Cortex of kidney (tissue), 1 donor: ENCODE results near the gene ITGB7.

Experiments
- DNase-seq: peaks from one replicate; lab custom pipeline; 2025; lab: John Stamatoyannopoulos, UW

Gene ITGB7

DNA sequence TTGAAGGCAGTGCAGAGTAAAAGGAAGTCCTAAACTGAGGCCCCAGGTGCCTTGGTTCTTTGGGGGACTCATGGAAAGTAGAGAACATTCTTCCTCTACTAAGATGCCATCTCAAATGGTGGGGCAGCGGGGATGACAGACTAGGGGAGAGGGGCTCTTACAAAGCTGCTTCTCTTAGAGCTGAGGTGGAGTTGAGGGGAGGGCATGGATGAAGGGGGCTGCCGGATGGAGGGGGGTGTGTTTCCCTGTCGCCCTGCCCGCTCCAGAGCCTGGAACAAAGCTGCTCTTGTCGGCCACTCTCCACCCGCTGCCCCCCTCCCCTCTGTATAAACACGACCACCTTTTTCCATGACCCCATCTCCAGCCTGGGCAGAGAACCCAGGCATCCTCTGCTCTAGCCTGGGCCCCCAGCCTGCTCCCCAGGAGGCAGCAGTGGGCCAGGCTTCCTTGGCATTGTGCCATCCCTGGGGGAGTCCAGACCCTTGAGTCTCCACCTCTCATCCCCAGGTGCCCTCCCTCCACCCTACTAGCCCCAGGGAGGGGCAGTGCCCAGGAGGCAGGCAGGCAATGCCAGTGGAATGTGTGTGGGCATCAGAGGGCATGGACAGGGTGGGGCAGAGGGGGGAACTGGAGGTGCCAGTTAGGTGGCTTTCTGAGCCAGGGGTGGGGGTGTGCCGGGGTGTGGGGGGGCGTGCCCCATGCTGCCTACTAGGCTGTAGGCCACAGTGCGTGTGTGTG is 23.2 kb upstream of the ITGB7 start:
- no peak for DNase-seq

DNA sequence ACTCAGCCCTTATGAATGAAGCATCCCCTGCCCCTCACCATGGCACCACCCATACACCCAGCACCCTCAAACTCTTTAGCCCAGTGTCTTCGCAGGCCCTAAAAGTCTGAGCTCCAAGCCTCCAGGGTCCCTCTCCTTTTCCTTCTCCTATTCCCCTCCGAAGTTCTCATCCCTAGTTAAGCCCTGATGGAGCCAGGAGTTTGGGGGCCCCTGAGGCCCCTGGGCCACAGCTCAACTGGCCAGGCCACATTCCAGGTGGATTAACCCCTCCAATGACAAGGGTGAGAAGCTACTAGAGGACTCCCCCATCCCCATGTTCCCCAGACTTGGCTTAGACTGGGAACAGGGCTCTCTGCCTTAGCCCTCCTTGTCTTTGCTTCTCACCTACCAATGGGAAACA is 22.4 kb upstream of the ITGB7 start:
- no peak for DNase-seq

DNA sequence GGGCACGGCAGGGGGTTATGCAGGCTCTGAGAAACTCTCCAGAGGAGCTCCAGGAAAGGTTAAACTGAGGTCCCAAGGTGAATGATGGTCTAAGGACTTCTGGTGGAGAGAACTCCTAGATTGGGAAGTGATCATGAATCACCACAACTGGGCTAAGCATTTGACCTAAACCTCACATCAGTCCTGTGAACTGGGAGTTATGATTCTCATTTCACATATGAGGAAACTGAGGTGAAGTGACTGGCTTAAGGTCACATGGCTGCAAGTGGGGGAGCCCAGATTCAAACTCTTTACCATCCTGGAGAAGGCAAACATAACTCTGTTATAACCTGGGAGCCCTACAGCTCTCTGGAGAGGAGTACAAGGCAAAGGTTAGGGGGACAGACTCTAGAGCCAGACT is 20.8 kb upstream of the ITGB7 start:
- no peak for DNase-seq

DNA sequence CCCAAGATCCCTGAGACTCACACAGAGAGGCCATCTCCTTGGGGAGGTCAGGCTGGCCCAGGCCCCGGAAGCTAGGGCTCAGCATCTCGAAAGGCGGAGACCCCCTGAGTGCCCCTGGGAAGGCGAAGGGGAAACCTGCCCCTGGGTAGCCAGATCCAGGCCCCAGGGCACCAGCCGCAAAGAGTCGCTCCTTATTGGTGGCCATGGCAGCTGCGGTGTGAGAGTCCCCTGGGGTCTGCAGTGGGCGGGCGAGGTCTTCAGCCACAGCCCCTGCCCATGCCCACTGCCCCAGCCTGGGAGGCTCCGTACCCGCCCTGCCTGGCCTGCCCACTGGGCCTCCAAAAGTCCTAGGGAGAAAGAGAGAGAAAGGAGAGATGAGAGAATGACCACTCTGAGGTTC is 20.3 kb upstream of the ITGB7 start:
- no peak for DNase-seq

DNA sequence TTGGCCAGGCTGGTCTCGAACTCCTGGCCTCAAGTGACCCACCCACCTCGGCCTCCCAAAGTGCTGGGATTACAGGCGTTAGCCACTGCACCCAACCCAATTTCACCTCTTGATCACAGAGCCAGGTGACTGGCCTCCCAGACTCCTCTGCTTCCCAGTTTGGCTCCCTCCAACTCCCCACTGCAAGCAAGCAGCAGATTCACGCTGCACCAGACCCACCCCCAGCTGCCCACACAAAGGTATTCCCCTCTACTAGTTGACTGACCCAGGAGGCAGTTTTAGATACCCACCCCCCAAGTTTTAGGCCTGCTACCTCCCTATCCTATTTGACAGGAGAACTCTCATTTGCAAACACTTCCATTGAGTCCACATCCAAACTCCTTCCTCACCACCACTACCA is 19.8 kb upstream of the ITGB7 start:
- DNase-seq: no peak

DNA sequence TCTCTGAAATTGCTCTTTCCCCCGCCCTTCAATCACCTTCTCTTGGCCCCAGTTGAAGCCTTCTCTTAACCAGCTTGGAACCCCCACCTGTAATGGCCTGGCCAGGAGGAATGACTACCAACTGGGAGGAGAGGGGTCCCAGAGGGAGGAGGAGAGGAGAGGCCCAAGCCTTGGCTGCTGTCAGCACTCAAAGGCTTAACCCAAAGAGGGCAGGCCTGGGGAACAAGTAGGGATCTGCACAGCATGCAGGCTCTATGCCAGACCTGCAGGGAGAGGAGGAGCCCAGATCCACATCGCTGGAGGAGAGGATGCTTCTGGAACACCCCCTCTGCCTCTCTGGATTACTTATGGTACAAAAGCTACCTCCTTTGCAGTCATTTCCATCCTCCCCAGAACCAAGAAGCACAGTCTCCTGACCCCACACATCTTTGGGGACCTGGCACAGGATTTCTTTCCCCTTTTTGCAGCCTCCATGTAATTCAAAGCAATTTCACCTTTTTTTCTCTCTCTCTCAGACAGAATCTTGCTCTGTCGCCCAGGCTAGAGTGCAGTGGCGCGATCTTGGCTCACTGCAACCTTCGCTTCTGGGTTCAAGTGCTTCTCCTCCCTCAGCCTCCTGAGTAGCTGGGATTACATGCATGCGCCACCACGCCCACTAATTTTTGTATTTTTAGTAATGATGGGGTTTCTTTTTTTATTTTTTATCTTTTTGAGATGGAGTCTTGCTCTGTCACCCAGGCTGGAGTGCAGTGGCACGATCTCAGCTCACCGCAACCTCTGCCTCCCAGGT is 18.8 kb upstream of the ITGB7 start:
- DNase-seq: no peak

DNA sequence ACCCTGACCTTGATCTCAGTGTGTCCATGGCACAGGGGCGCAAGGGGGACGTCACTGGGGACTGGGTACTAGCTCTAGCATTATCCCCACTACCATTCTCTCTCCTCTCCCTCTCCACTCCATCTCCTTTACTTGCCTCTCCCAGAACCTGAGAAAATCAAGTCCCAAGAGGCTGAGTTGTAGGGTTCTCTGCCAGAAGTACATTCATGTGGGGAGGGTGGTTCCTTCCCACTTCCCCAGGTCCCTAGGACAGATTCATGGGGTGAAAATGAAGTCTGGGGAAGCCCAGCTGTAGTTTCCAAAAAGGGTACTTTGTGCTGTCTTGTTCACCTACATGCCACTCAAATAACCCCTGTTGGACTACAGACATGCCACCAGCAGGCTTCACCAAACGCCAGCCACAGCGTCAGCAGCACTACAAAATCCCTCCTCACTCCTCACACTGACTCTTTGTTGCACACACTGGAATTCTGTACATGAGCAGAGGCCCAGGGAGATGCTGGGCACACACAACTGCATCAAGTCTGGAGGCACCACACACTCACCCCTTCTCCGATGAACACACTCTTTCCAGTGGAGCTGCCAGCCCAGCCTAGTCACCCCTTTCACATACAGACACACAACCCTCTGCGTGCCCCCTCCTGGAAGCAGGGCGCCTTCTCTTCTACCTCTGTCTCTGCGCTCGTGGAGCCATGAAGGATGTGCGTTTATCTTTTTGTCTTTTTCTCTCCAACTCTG is 18.0 kb upstream of the ITGB7 start:
- DNase-seq: no peak

DNA sequence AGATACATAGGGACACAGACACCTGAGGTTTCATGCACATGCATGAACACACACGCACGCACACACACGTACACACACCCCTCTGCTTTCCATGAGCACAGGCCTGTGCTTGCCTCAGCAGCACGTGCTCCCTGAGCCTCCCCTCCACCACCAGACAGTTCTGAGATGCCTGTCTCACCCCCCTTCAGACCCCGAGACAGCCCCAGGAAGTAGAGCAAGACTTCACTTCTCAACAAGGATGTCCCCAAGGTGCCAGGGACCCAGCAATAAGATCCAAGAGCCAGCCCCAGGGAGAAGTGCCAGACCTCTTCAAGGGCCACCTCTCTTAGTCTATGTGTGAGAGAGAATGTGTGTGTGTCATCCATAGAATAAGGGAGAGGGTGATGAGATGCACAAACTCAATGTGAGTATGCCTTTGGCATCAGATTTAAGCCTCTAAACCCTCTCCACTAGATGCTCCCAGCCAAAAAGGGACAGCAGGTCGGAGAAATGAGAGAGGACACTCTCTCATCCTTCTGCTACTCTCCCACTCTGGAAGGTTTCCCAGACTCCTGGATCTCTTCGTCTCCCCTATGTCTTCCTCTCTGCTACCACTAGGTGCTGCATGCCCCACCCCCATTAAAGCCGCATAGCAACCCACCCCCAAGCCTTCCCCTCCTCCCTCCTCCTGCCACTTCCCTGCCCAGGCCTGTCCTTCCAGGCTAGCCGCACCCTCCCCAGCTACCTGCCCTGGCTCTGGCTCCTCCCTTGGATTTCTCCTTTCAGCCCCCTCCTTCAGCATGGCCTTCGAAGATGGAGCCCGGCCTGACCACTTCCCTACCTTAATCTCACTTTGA is 17.2 kb upstream of the ITGB7 start:
- no peak for DNase-seq

DNA sequence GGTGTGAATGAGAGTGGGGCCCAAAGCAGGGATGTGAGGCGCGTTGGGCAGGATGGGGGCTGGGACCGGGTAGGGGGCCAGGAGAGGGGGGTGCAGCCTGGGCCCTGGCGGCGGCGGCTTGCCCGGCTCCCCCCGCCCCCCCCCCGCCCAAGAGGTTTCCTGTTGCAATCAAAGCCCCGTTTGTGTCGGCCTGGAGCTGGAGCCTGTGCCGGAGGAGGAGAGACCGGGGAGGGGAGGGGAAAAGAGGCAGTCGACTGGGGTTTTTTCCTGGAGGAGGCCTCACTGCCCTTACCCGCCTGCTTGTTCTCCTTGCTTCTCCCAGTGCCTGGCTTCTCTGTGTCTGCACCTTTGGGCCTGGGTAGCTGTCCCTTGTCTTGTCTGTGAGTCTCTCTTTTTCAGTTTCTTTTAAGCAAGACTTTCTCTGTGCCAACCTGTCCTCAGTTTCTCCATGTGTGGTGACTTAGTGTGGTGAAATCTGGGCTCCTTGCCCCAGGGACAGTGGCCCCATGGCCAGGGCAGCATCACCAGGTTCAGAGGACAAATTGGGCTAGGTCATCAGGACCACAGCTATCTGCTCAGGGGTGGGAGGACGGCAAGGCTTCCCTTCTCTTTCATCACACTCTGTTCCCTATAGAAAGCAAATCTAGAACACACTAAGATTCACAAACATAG is 16.5 kb upstream of the ITGB7 start:
- no peak for DNase-seq

DNA sequence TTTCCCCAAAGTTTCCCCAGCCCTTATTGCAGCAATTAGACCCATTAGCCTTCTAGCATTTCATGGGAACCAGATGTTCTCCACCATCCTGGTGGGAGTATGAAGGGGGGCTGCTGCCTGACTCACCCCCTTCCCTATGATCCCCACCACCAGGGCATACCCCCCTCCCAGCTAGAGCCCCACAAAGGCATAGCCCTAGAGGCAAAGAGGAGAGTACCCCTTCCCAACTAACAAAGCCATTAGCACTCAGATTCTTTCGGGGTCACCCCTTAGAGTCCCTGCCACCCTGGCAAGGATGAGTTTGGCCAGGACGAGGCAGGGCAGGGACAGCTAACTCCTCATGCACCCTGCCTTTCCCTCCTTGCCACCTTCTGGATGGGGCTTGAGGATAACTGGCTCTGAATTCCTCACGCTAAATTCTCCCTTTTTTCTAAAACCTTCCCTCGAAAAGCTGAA is 15.8 kb upstream of the ITGB7 start:
- DNase-seq: no peak

DNA sequence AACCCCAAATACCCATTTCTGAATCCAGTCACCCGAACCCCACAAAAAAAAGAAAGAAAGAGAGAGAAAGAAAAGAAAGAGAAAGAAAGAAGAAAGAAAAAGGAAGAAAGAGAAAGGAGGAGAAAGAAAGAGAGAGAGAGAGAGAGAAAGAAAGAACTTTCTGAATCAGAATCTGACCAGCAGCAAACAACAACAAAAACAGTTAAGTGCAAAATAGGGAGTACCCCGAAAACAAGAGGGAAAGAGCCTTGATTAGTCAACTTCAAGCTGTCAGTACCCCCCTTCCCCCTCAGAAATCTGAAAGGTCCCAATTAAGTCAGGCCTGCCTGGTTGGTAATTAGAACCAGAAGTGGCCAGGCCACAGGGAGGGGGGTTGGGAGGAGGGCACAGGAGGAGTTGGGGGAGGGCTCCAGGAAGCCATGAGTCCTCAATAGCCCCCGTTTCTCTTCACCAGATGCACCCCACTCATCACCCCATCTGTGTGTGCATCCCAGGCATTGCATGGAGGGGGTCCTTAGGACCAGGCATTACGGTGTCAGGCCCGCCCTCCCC is 15.2 kb upstream of the ITGB7 start:
- DNase-seq: no peak

DNA sequence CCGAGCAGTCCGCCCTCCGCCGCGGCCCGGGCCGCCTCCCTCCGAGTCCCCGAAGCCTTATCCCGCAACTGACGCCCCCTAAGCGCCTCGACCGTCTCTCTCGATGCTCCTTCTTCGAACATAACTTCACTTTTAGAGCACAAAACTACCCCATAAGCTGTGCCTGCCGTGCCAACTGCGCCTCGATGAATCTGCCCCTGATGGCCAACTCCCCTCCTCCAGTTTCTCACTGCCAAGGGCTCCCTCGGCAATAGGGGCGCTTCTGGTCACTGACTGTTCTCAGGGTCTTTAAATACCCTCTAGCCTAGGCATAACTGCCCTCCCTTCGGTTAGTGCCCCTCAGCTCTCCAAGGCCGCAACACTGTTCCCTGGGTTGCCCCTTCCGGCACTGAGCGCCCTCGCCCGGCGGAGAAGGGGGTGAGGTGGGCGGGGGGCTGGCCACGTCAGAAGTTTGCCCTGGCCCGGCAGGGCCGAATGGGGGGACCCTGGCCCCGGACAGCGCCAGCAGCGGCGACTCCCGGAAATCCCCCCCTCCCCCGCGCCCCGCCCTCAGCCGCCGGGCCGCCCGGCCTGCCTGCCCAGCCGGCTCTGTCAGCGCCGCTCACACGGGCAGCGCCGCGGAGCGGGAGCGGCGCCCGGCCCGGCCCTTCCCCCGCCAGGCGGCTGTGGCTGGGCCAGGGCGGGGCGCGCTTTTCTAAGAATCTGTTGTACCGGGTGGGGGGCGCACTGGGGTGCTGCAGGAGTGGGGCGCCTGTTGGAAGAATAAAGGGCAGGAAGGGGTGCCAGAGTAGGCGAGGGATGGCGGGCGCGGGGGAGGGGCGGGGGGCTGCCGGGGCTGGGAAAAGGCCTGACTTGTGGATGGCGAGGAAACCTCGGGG is 14.4 kb upstream of the ITGB7 start:
- no peak for DNase-seq

DNA sequence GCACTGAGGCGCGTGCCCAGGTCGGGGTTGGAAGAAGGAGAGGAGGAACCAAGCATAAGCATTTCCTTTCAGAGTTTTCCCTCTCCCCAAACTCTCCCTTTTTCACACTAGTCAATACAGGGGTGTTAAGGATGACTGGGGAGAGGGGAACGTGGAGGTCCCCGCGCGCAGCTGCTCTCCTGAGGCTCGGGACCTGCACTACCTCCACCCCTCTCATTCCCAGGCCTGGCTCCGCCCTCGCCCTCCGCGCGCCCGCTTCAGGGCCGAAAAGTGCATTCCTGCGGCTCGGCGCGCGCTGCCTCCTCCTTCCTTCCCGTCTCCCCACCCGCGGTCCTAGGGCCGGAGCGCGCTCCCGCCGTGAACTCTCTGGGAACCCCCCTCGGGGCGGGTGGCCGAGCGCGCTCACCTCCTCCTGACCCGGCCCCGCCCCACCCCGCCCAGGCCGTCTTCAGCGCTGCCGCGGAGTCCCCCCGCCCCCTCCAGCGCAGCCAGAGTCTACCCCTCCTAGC is 13.7 kb upstream of the ITGB7 start:
- peak; percentile 85 for DNase-seq

DNA sequence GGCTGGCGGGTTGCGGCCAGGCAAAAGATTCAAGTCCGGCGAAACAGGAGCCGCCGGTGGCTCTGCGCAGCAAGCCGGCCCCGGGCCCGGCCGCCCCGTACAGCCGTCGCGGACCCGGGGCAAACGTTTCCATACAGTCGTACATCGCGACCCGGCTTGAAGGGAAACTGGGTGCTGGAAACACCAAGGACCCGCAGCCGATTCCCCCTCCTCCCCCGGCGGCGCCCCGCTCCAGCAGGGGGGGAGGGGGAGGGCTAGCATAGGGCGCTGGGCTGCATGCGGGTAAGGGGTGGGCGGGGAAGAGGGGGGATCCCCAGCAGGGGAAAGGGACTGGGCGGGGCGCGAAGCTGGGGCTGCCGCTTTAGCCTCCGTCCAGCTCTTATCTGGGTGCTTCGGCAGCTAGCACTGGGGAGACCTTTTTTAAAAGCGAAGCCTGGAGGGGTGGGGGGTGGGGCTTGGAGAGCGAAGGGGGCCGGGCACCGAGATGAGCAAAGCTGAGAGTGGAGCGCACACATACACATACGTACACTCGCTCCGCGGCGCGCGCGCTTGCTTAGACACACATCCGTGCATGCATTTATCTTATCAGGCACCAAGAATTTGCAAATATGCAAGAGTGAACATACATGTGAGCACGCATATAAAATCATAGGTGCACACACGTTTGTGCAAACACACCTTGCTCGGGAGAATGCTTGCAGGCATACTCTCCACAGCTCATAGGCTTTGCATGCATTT is 13.1 kb upstream of the ITGB7 start:
- no peak for DNase-seq

DNA sequence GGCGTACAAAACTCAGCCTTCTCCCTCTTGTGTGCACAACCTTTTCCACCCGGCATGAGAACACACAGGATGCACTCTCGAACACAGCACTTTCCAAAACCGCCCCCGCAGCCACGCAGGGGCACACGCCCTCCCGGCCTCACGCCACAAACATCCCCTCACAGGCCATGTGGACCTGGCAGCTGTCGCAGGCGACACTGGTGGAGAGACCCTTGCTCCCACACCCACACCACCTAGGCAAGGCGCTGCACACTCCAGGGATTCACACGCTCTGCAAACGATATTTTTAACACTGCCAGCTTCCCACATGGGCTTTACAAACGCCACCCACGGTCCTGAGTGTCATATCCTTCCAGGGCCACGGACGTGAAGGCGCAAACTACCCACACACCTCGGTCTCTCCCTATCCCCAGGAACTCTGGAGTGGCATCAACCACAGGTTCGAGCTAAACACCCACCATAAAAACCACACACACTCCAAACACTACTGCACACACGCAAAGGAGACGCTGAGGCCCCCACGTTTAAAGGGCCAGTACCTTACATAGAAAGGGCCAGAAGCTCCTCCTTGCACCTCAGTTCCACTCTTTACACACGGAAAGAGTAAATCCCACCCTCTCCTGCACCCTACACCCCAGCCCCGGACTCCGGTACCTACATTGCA is 12.4 kb upstream of the ITGB7 start:
- DNase-seq: no peak

DNA sequence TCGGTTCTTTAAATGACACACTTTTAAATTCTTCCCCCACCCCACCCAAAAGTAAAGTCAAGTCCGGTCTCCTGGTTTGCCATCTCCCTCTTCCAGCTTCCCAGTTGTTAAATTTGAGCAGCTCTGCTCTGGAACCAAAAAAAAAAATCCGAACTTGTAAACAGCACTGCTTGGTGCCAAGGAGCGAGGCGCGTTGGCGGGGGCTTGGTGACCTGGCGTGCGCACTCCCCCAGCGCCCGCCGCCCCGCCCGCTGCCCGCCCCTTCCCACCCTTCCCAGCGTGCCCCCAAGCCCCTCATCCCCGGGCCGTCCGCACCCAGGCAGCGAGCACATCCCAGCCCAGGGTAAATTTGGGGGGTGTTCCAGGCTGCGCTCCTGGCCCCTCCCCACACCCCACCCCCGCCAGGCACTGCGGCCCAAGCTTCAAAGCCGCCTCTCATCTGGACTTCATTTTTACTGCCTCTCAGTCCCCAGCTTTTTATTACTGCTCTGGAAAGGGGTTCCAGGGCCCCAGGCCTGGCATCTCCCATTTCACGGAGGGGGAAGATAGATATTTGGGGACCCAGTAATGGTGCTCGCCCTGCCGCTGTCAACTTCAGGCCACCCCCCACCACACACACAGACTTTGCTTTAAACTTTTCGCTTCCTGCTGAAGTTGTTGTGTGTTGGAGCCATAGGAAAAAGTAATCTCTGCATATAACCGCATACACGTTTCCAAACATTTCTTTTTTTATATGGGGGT is 11.7 kb upstream of the ITGB7 start:
- no peak for DNase-seq

DNA sequence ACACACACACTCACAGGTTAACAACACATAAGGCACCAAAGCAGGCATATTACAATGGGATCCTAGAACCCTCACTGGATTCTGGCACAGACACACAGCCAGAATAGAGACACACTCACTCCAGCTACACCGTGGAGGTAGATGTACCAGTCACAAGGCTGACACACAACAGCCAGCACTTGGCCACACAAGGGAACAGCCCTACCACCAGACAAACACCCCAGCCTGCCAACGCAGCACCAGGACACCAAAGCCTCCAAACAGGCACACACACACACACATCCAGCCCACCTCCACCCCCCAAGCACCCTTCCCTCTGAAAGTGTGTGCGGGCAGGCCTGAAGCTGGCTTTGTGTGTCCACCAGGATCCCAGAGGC is 10.9 kb upstream of the ITGB7 start:
- DNase-seq: no peak
